B cell (primary cell): ENCODE data around the gene CBX1.

Experiments
- EZH2 ChIP-seq: IDR thresholded peaks from 2 replicates; pipeline ENCODE4 v1.6.1; 2012; ENCODE audit warnings: borderline replicate concordance, low read depth, mild to moderate bottlenecking, moderate library complexity, low read length; ENCODE audit not compliant: insufficient read depth, poor library complexity, severe bottlenecking
- TF ChIP-seq, protein P1 (sequence below): fragments of 200-600 bp; IDR thresholded peaks from one replicate; pipeline ENCODE4 v1.8.0; 2022; ENCODE audit warnings: antibody characterized with exemption, mild to moderate bottlenecking

DNA sequence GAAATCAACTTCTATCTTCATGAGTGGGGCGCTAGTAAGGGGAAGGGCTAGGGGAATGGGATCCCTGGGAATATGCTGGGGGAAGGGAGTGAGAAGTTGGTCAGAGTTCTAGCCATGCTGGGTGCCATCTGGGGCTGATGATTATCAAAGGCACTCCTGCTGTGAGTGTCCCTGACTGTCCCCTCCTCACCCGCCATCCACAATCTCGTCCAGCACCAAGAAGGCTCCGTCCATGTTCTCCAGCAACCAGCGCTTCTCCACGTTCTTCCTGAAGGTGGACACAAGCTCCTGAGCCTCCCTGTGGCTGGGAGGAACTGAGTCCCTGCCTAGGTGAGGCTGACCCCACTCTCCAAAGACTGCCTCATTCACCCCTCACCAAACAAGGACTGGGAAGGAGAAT lies 69.3 kb downstream of the CBX1 start:
- TF ChIP-seq, protein P1, sequence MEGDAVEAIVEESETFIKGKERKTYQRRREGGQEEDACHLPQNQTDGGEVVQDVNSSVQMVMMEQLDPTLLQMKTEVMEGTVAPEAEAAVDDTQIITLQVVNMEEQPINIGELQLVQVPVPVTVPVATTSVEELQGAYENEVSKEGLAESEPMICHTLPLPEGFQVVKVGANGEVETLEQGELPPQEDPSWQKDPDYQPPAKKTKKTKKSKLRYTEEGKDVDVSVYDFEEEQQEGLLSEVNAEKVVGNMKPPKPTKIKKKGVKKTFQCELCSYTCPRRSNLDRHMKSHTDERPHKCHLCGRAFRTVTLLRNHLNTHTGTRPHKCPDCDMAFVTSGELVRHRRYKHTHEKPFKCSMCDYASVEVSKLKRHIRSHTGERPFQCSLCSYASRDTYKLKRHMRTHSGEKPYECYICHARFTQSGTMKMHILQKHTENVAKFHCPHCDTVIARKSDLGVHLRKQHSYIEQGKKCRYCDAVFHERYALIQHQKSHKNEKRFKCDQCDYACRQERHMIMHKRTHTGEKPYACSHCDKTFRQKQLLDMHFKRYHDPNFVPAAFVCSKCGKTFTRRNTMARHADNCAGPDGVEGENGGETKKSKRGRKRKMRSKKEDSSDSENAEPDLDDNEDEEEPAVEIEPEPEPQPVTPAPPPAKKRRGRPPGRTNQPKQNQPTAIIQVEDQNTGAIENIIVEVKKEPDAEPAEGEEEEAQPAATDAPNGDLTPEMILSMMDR: no peak
- no peak for TF ChIP-seq EZH2
